CD14-positive monocyte (primary cell): ENCODE measurements around the gene CD24. TPM values are rescaled to one million over a fixed set of nuclear protein-coding genes. Genes with fewer than 3 reads are reported as not detected.
"Not testable (repeated sequence)": the region's sequence is repeated elsewhere in the genome, so short reads cannot be mapped to it uniquely, and the experiment has no call there.

Source experiments
- DNase-seq, 3 donors: peaks; one replicate each; pipeline ENCODE4 v3.0.0-alpha.2; 2011 to 2022
- H2AFZ ChIP-seq: 2 replicates; pipeline ENCODE4 v1.6.0; 2012; ENCODE audit warnings: mild to moderate bottlenecking, low read depth, low read length, inconsistent platforms; ENCODE audit not compliant: insufficient read depth, poor library complexity, severe bottlenecking
- H3K27ac ChIP-seq, 2 donors: 1 replicate in 1 of 2; 2 replicates in 1 of 2; pipeline ENCODE4 v1.5.1; 2012 to 2013; ENCODE audit warnings: low read length in 2 of 2, control low read depth in 1 of 2, inconsistent platforms in 1 of 2, low read depth in 1 of 2, mild to moderate bottlenecking in 1 of 2
- H3K27me3 ChIP-seq, 2 donors: one replicate each; pipeline versions ENCODE4 v1.6.0 to v1.6.1; 2011 to 2013; ENCODE audit warnings: low read length in 2 of 2; ENCODE audit not compliant: control insufficient read depth in 2 of 2, insufficient read depth in 2 of 2
- H3K36me3 ChIP-seq, 2 donors: replicated peaks in 1 of 2; 1 replicate in 1 of 2; 2 replicates in 1 of 2; pipeline versions ENCODE4 v1.5.1 to v1.6.1; 2012 to 2013; ENCODE audit warnings: low read length in 2 of 2, control low read depth in 1 of 2, inconsistent platforms in 1 of 2, mild to moderate bottlenecking in 1 of 2; ENCODE audit not compliant: insufficient read depth in 2 of 2, control insufficient read depth in 1 of 2
- H3K4me1 ChIP-seq, 2 donors: 1 replicate in 1 of 2; 2 replicates in 1 of 2; pipeline versions ENCODE4 v1.5.1 to v1.6.1; 2012 to 2013; ENCODE audit warnings: low read length in 2 of 2, control low read depth in 1 of 2, inconsistent platforms in 1 of 2, mild to moderate bottlenecking in 1 of 2, moderate library complexity in 1 of 2; ENCODE audit not compliant: insufficient read depth in 2 of 2, control insufficient read depth in 1 of 2
- H3K4me2 ChIP-seq: replicated peaks from 2 replicates; pipeline ENCODE3; 2012; ENCODE audit warnings: low read length, moderate library complexity, mild to moderate bottlenecking; ENCODE audit not compliant: poor library complexity, severe bottlenecking; ENCODE audit errors: extremely low read depth
- H3K4me3 ChIP-seq, 3 experiments: fragments of 200-600 bp in 1 of 3; sonication (generic) in 1 of 3; replicated peaks in 1 of 3; 1 replicate in 2 of 3; 2 replicates in 1 of 3; pipeline ENCODE4 v1.5.1; 2011 to 2013; ENCODE audit warnings: low read length in 3 of 3, mild to moderate bottlenecking in 3 of 3, control low read depth in 2 of 3, low read depth in 2 of 3, inconsistent platforms in 1 of 3, moderate library complexity in 1 of 3
- H3K79me2 ChIP-seq: 2 replicates; pipeline ENCODE4 v1.6.0; 2012; ENCODE audit warnings: mild to moderate bottlenecking, control low read depth, inconsistent platforms, low read length, moderate library complexity; ENCODE audit not compliant: insufficient read depth
- H3K9ac ChIP-seq: 2 replicates; pipeline ENCODE4 v1.6.0; 2017; ENCODE audit warnings: low read length, mild to moderate bottlenecking; ENCODE audit not compliant: insufficient read depth, poor library complexity, severe bottlenecking
- H3K9me3 ChIP-seq, 2 donors: replicated peaks in 1 of 2; 1 replicate in 1 of 2; 2 replicates in 1 of 2; pipeline versions ENCODE4 v1.5.1 to v1.6.1; 2012 to 2013; ENCODE audit warnings: low read length in 2 of 2, control low read depth in 1 of 2; ENCODE audit not compliant: control insufficient read depth in 1 of 2, insufficient read depth in 1 of 2
- H4K20me1 ChIP-seq: 2 replicates; pipeline ENCODE4 v1.6.0; 2012; ENCODE audit warnings: mild to moderate bottlenecking, low read length, control low read depth, moderate library complexity; ENCODE audit not compliant: insufficient read depth
- H3K27ac Mint-ChIP-seq, 7 donors: one replicate each; pipeline ENCODE4 v1.8.0; 2020; ENCODE audit warnings: mild to moderate bottlenecking in 7 of 7, mixed read lengths in 7 of 7, moderate library complexity in 6 of 7, inconsistent platforms in 2 of 7
- H3K27me3 Mint-ChIP-seq, 3 donors: one replicate each; pipeline ENCODE4 v1.8.0; 2021 to 2022; ENCODE audit warnings: low read depth in 3 of 3, mild to moderate bottlenecking in 3 of 3, mixed read lengths in 3 of 3, moderate library complexity in 3 of 3, inconsistent platforms in 1 of 3
- H3K36me3 Mint-ChIP-seq, 2 donors: one replicate each; pipeline ENCODE4 v1.8.0; 2020; ENCODE audit warnings: mixed read lengths in 2 of 2, inconsistent platforms in 1 of 2, mild to moderate bottlenecking in 1 of 2
- H3K4me1 Mint-ChIP-seq: one replicate; pipeline ENCODE4 v1.8.0; 2020; ENCODE audit warnings: mild to moderate bottlenecking, mixed read lengths
- H3K4me3 Mint-ChIP-seq, 2 donors: one replicate each; pipeline ENCODE4 v1.8.0; 2020; ENCODE audit warnings: mild to moderate bottlenecking in 2 of 2, mixed read lengths in 2 of 2, moderate library complexity in 1 of 2
- H3K9me3 Mint-ChIP-seq, 7 donors: one replicate each; pipeline ENCODE4 v1.8.0; 2020 to 2022; ENCODE audit warnings: mixed read lengths in 7 of 7, mild to moderate bottlenecking in 6 of 7, moderate library complexity in 6 of 7, inconsistent platforms in 2 of 7
- CTCF ChIP-seq: fragments of 200-600 bp; IDR thresholded peaks from one replicate; pipeline ENCODE4 v1.8.0; 2022; ENCODE audit warnings: antibody characterized with exemption, mild to moderate bottlenecking
- WGBS: methylation state at CpG from one replicate; pipeline ENCODE4 v1.1.5; 2013; ENCODE audit warnings: missing lambda C conversion rate; ENCODE audit not compliant: insufficient coverage; 5-methylcytosine and 5-hydroxymethylcytosine counted together
- intact Hi-C, 2 donors: fragments of 100-400 bp; cut with micrococcal nuclease; formaldehyde crosslinking; loops; one replicate each; pipeline versions ENCODE4 v1.15.0 to v1.15.1; 2023
- polyA plus RNA-seq, 3 donors: library from polyadenylated mRNA; depleted of rRNA in 1 of 3; unstranded in 2 of 3; stranded (reverse) in 1 of 3; fragments of 300-500 nt in 2 of 3; fragments of >200 nt in 1 of 3; fragmentation: Illumina TruSeq in 2 of 3; gene quantifications; 1 replicate in 2 of 3; 2 replicates in 1 of 3; pipeline ENCODE4 v1.2.3, GENCODE V29; 2012 to 2021

Gene CD24
- polyA plus RNA-seq, 3 donors = 0.05 to 0.46 (median 0.29) TPM

GRCh38 chr6:107020239-107020638, 45.7 kb upstream of the CD24 start:
- H4K20me1 ChIP-seq = no peaks in the 10 kb centered on the region
- H3K27ac ChIP-seq = no peak overlapping the region
- no peaks in the 10 kb centered on the region for H3K27me3 ChIP-seq
- Mint-ChIP-seq H3K4me1 (no peaks in the 10 kb centered on the region), H3K9me3 (no peaks in the 10 kb centered on the region), H3K4me3 (no peak overlapping the region), H3K36me3 (no peaks in the 10 kb centered on the region), H3K27ac (peak overlapping the region in 1 of 7 donors; percentile 30), H3K27me3 (peaks cover 0 to 13% (median 6%) of the 10 kb centered on the region in 3 donors)
- intact Hi-C loops = no loop called here
- H3K79me2 ChIP-seq = no peaks in the 10 kb centered on the region
- H3K4me2 ChIP-seq = no peak overlapping the region
- TF ChIP-seq CTCF = no peak
- DNase-seq = no peak
- H3K9ac ChIP-seq = no peak overlapping the region
- no peak overlapping the region for H3K4me3 ChIP-seq
- no peaks in the 10 kb centered on the region for H3K4me1 ChIP-seq
- no peaks in the 10 kb centered on the region for H3K9me3 ChIP-seq
- 83% methylated on average over 2 of the region's 4 CpGs for WGBS
- no peak overlapping the region for H2AFZ ChIP-seq
- H3K36me3 ChIP-seq = no peaks in the 10 kb centered on the region

- not testable (repeated sequence) for H3K9me3 Mint-ChIP-seq
- 89% methylated on average over 5 of the region's 8 CpGs for WGBS
These were observed 45.1 kb upstream of the CD24 start for GRCh38 chr6:107019628-107020027.

More at GRCh38 chr6:107019628-107020027, 45.1 kb upstream of the CD24 start:
- H3K4me3 Mint-ChIP-seq, H3K4me1 ChIP-seq, H3K79me2 ChIP-seq, H3K9ac ChIP-seq, DNase-seq, H3K36me3 Mint-ChIP-seq, H3K4me3 ChIP-seq, H2AFZ ChIP-seq, H4K20me1 ChIP-seq, H3K4me1 Mint-ChIP-seq, H3K27ac ChIP-seq, H3K27ac Mint-ChIP-seq, H3K4me2 ChIP-seq, intact Hi-C loops, H3K36me3 ChIP-seq, H3K27me3 ChIP-seq, H3K9me3 ChIP-seq: not testable (repeated sequence)
- H3K27me3 Mint-ChIP-seq = peaks cover 0 to 13% (median 6%) of the 10 kb centered on the region in 3 donors
